ENCODE results near the gene EXD3. TPM values are rescaled to one million over a fixed set of nuclear protein-coding genes. Genes with fewer than 3 reads are reported as not detected.

The EXD3 gene
- total and polyA plus RNA-seq, 2 of the 13 experiments (the other 11 are each of a cell fraction or from before 2014, with no cell fraction given) = 2.7 to 4.8 TPM

- H4K20me1 ChIP-seq (ENCODE audit: insufficient read depth, low read length) = no peaks in the 10 kb centered on the region
- no peak overlapping the region for H3K27ac ChIP-seq (ENCODE audit: extremely low read length, insufficient read depth, low read length)
- peaks cover 3 to 7% of the 10 kb centered on the region in 2 experiments; a peak in 2 of 5 replicates for H3K27me3 ChIP-seq (ENCODE audit: control insufficient read depth in 1 of 2, insufficient read depth in 2 of 2, low read length in 2 of 2)
- H3K36me3 ChIP-seq (replicated peaks in 1 of 2; ENCODE audit: control insufficient read depth in 1 of 2, insufficient read depth in 2 of 2, low read length in 2 of 2) = no peaks in the 10 kb centered on the region
- no TSS peak for BruUV-seq (replicated peaks)
- H3K9me3 ChIP-seq (ENCODE audit: low read length) = no peaks in the 10 kb centered on the region
- TF ChIP-seq ZFP82 (CRISPR knock-in tag; IDR thresholded peaks at IDR 0.05; ENCODE audit: borderline replicate concordance) (no peak), GTF3A (CRISPR knock-in tag; conservative IDR thresholded peaks at IDR 0.05) (no peak), MXI1 (IDR thresholded peaks at IDR 0.05; ENCODE audit: borderline replicate concordance, low read depth, low read length) (no peak), U2AF2 (IDR thresholded peaks at IDR 0.05; ENCODE audit: low read depth, low read length) (no peak), ZNF142 (CRISPR knock-in tag; IDR thresholded peaks at IDR 0.05) (no peak), ZNF431 (CRISPR knock-in tag; IDR thresholded peaks at IDR 0.05; ENCODE audit: borderline replicate concordance, low read depth) (no peak), MEF2D (CRISPR knock-in tag; IDR thresholded peaks at IDR 0.05) (no peak), ZNF207 (IDR thresholded peaks at IDR 0.05; ENCODE audit: borderline replicate concordance) (no peak), ELF1 (CRISPR knock-in tag; IDR thresholded peaks at IDR 0.05) (no peak), ZNF275 (CRISPR knock-in tag; IDR thresholded peaks at IDR 0.05; ENCODE audit: borderline replicate concordance) (no peak)
- FAIRE-seq (no peak), DNase-seq (ENCODE audit: low spot score) (no peak), ATAC-seq (no peak)
- ChIA-PET POLR2A (interaction anchor here (1.2 kb wide), 1 partner anchor 49 kb away, joined by 3 read pairs; the partner anchor contains the start of genes EXD3 and NOXA1), CTCF (ENCODE audit: low intra/inter-chr PET ratio, low total read pairs) (no interaction called here)
- no peaks in the 10 kb centered on the region for H3K79me2 ChIP-seq (ENCODE audit: insufficient read depth, low read length)
- H3K4me3 ChIP-seq (replicated peaks in 1 of 3; ENCODE audit: insufficient read depth in 1 of 3, low read depth in 2 of 3, low read length in 3 of 3) = no peak overlapping the region
- no peak overlapping the region for H3K9ac ChIP-seq (ENCODE audit: insufficient read depth, low read depth, low read length)
- H2AFZ ChIP-seq (ENCODE audit: low read length) = no peak overlapping the region
- 75% methylated on average over 26 of the region's 37 CpGs for WGBS (ENCODE audit: low lambda C conversion rate)
- H3K4me2 ChIP-seq (ENCODE audit: low read depth, low read length) = no peak overlapping the region
- intact Hi-C loops (cut with micrococcal nuclease; ENCODE audit: unreplicated experiment) = no loop called here
- in situ Hi-C loops (cut with HindIII; ENCODE audit: extremely low pct_ligation_motif_present, low pct_unique_long_range_greater_than_20kb) = no loop called here
- peaks cover 8% of the 10 kb centered on the region; the same call in 1 of the 2 replicates for H3K4me1 ChIP-seq (ENCODE audit: insufficient read depth, low read length)
Measured at GRCh38 chr9:137374131-137374845, 48.7 kb downstream of the EXD3 start.
